ENCODE measurements around the gene LRWD1. TPM values are rescaled to one million over a fixed set of nuclear protein-coding genes. Genes with fewer than 3 reads are reported as not detected.
A peak's percentile ranks its signal among the peaks of the same experiment; 100 is the strongest.

Gene LRWD1
- total RNA-seq = 8.0 TPM

DNA sequence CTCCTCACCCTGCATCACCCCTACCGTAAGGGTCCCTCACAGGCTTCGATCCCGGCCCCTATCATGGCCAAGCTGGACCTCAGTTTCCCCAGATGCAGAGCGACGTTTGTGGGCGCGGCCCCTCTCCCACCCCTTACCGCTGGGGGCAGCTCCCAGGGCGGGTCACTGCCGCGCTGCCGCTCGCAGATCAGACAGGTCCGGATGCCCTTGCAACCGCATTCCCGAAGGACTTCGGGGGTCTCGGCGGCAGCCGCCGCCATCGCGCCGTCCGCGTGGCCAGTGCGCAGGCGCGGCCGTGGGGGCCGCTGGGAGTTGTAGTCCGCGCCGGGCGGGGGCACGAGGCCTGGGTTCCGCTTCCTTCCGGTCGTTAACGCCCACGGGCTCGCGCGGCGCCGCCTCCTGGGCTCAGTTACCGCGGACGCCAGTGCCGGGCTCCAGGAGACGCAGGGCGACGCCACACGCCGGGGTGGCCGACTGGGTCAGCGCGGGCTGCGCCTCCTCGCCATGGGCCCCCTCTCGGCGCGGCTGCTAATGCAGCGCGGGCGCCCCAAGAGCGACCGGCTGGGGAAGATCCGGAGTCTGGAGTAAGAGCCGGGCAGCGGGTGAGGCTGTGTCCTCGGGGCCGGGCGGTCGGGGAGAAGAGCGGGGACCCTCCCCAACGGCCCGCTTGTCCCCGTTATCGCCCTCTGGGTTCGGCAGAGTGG lies at the start of gene LRWD1, which contains the start of gene ALKBH4:
TSS of gene LRWD1 (plus strand) at position 408 of the 704 bp plus-strand sequence. CDS start at position 505, 97 bp downstream.
TSS of gene ALKBH4 (minus strand) at position 287 of the 704 bp plus-strand sequence. CDS start at position 260, 27 bp downstream.
- peak; percentile 87 for DNase-seq

DNA sequence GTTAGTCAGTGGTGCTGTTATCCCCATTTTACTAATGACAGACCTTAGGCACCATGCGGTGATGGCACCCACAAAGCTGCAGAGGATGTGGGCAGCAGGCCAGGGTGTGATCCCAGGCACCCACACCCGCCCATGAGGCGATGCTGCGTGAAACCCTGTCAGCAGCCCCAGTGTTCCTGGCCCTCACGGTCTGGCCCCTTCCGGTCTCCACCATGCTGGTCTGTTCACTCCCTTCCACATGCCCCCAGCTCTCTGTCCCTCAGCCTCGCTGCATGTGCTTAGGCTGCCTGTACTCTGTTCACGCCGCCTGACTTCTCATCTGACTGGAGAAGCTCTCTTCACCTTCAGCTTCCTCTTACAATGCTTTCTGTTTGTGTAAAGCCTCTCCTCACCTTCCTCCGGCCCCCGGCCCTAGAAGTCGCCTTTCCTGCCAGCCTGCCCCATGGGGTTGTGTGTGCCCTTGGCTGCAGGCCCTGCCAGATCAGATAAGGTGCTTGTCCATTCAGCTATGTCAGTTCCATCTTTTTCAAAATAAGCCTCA lies 49.0 kb upstream of the LRWD1 start:
- DNase-seq = no peak

DNA sequence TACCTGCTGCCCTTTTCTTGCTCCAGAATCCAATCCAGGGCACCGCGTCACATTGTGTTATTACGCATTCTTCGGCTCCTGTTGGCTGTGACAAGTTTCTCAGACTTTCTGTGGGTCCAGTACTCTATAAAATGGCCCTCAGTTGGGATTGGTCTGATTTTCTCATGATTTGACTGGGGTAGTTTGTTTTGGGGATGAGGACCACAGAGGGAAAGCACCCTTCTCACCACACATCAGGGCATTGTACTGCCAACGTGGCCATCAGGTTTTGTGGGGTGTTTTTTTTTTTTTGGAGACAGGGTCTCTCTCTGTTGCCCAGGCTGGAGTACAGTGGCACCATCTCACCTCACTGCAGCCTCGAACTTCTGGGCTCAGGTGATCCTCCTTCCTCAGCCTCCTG lies 48.4 kb upstream of the LRWD1 start:
- DNase-seq = no peak

DNA sequence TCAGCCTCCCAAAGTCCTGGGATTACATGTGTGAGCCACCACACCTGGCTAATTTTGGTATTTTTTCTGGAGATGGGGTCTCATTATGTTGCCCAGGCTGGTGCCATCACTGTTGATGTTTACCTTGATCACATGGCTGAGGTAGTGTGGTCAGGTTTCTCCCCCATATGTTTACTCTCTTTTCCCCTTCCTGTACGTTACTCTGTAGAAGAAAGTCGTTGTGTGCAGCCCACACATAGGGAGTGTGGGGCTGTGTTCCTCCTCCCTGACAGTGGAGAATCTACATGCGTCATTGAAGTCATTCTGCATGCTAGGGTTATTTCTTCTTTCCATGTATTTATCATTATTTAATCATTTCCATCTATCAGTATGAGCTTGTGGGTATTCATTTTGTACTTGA lies 47.7 kb upstream of the LRWD1 start:
- DNase-seq = no peak

DNA sequence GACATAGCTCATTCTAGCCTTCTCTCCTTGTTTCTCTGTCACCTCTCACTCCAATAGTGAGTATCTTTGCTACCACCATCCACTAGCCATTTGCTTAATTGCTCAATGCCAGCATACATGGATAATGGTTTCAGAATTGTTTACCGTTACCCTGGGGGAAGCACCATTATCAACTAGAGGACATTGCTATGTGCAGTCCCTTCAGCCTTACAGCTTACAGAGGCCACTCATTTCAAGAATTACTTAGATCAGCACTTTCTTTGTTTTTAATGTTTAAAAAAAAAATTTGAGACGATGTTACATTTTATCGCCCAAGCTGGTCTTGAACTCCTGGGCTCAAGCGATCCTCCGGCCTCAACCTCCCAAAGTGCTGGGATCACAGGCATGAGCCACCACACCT lies 46.2 kb upstream of the LRWD1 start:
- DNase-seq = no peak

DNA sequence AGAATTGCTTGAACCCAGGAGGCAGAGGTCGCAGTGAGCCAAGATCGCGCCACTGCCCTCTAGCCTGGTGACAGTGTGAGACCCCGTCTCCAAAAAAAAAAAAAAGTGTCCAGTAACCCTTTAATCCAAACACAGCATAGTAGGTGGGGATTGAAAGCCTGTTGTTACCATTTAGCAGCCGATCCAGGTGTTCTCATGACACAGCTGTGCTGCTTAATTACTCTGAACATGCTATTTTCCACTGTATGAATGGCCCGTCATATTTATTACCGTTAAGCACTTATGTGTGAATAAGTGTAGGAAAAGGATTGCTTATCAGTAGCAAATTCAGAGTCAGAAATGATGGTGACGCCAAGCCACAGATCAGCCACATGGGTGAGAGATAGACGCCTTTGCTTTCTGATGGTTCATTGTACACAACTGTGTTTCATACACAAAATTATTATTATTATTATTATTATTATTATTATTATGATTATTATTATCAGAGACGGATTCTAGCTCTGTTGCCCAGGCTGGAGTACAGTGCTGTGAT lies 43.0 kb upstream of the LRWD1 start:
- no peak for DNase-seq

DNA sequence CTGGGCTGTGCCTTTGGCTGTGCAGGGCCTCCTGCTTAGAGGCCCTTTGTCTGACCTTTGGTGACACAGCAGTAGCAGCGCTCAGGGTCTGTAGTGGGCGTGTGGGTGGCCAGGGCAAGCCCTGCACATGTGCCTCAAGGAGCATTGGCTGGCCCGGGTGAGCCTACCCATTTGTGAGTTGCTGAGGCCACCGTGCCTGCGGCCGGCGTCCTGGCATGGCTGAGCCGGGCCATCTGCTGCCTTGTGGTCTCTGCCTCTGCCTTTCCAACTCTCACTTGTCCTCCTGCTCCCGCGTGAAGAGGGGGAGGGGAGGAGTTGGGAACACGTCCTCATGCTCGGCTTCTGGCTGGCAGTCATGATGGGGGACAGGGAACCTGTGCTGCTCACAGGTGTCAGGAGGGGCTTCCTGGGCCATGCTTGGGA lies 40.6 kb upstream of the LRWD1 start:
- DNase-seq = no peak

DNA sequence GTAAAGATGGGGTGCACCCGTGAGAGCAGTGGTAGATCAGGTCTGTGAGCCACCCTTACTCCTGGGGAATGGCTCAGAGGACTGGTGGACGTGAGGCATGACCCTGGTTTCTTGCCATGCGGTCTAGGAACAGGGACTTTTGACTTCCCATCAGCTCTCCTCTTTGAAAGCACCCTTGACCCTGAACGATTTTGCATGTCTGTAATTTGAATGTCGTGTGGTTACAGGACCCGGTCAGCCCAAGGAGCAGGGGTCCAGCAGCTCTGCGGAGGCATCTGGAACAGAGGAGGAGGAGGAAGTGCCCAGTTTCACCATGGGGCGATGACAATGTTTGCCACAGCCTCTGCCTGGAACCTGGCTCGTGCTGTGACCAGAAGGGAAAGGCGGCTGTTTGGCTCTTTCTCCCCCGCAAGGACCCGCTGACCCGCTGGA lies 40.0 kb upstream of the LRWD1 start:
- DNase-seq = no peak

DNA sequence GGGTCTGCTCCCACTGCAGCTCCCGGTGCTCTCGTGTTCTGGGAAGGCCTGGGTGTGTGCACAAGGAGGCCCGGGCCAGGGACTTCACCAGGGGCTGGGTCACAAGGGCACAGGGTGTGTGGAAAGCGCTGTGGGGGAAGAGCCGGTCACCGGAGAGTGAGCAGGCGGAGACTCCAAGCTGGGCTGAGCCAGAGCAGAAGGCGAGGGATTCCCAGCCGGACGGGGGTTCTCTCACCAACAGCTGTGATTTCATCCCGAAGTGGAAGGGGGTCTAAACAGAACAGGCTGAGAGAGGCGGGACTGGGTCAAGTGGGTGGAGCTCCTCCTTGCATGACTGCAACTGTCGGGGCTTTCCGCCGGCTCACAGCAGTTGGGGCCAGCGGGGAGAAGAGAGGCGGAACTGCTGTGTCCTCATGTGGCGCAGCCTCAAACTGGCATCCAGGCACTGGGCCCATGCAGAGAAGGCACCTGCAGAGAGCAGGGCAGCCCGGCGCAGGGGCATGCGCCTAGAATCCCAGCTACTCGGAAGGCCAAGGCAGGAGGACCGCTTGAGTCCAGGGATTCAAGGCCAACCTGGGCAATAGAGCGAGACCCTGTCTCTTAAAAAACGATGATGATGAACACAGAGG lies 39.0 kb upstream of the LRWD1 start:
- DNase-seq = no peak

DNA sequence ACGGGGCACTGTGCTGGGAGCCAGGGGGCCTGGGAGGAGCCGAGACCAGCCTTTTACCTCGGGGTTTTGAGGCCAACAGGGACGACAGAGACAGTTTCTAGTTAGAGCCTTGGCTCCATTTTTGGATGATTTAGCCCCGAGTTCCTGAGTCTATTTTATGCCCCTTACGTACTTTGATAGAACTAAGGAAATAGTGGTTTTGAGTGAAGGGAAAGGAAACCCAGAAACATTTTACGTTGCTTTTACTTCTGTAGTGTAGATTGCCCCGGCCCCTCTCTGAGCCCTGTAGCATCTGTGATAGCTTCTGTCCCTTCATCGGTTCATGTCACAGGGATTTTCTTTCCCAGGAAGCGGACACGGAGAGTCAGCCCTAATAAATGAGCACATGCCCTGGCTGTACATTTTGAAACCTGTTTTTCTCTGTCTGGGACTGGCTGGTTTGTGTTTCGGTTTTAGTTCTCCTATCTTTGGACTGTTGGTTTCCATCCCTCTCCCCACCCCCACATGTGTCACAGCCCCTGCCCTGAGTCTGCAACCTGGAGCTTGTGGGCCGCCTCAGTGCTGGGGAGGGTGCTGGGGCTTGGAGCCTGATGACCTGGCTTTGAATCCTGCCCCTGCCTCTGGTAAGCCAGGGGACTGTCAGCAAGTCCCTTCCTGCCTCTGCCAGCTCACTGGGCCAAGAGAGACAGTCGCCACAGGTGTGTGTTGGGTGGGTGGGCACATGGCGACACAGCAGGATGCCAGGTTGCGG lies 38.3 kb upstream of the LRWD1 start:
- DNase-seq = no peak

DNA sequence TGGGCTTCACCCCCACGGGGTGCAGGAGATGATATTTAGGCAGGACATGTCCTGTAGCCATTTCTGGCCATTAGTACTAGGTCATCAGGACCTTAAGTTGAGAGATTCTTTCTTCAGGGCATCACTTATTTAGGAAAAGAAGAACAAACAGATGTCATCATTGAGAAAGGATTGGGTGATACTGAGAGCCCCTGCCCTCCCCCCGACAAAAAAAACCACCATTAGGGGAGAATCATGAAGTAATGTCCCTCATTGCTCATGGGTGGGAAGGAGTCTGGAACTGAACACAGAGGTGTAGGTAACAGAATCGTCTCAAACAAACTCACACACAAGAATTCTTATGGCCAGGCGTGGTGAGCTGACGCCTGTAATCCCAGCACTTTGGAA lies 37.8 kb upstream of the LRWD1 start:
- no peak for DNase-seq

DNA sequence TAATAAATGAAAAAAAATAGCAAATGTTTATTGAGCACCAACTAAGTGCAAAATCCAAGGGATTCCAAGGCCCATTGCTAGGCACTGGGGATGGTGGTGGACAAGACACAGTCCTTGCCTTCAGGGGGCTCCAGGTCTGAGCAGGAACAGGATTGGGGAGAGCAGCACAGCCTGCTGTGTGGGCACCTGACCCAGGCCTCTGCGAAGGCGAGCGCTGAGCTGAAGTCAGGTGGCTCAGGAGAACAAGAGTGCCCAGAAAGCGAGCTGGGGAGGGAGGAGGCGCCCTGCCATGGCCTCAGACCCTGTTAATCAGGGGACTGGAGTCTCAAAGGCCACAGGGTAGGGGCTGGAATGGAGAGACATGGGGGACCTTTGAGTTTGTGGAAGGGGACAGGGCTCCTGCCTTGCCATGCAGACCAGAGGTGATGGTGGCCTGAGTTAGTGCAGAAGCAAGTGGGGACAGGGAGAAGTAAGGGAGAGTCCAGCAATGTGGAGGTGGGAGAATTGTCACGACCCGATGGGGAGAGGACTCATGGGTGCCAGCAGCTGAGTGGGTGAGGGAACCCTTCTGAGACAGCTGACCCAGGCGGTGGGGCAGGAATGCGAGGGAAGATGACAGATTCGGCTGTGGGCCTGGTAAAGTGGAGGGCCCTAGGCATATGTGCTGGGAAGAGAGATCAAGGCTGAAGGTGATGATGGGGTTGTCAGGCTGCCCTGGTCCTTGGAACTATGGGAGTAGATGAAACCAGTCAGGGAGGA lies 35.5 kb upstream of the LRWD1 start:
- DNase-seq = no peak

DNA sequence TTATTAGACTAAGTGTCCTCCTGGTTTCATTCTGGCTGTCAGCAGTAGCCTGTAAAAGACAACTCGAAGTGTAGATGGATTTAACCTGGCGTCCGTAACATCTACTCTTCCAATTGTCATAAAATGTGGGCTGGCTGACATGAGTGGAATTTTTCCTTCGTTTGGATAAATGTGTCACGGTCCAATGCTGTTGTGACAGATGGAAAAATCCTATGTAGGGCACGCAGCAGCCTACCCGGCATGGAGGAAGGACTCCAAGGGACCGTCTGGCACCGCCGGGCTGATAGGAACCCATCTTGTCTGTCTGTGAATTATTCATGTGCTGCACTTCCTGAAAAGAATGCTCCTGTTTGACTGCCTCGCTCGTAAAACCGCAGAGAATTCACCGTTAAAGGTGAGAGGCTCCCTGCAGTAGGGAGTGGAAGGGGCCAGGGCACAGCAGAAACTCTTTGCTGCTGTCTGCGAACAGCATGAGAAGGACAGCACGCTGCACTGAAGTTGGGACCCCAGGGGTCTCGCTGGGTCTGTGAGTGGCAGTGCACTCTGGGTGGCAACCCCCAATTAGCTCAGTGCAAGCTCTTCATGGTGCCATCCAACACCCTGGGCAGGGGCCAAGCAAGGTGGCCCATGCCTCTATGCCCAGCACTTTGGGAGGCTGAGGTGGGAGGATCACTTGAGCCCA lies 33.0 kb upstream of the LRWD1 start:
- no peak for DNase-seq

DNA sequence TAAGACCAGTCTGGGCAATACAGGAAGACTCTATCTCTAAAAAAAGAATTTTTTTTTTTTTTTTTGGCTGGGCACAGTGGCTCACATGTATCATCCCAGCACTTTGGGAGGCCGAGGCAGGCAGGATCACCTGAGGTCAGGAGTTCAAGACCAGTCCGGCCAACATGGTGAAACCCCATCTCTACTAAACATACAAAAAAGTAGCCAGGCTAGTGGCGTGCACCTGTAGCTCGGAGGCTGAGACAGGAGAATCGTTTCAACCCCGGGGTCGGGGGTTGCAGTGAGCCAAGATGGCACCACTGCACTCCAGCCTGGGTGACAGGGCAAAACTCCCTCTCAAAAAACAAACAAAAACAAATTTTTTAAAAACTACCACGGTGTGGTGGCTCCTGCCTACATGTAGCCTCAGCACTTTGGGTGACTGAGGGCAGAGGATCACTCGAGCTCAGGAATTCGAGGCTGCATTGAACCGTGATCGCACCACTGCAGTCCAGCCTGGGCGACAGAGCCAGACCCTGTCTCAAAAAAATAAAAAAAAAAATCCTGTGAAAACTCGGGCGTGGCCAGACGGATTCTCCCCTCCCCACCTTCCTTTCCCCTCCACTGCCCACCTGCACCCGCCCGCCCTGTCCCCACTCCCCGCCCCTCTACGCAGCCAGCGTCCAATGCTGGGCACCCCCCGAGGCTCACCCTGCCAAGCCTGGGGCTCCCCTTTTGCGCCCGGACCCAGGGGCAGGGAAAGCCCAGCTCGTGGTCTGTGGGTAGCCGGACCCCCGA lies 32.2 kb upstream of the LRWD1 start:
- DNase-seq = peak; percentile 5

DNA sequence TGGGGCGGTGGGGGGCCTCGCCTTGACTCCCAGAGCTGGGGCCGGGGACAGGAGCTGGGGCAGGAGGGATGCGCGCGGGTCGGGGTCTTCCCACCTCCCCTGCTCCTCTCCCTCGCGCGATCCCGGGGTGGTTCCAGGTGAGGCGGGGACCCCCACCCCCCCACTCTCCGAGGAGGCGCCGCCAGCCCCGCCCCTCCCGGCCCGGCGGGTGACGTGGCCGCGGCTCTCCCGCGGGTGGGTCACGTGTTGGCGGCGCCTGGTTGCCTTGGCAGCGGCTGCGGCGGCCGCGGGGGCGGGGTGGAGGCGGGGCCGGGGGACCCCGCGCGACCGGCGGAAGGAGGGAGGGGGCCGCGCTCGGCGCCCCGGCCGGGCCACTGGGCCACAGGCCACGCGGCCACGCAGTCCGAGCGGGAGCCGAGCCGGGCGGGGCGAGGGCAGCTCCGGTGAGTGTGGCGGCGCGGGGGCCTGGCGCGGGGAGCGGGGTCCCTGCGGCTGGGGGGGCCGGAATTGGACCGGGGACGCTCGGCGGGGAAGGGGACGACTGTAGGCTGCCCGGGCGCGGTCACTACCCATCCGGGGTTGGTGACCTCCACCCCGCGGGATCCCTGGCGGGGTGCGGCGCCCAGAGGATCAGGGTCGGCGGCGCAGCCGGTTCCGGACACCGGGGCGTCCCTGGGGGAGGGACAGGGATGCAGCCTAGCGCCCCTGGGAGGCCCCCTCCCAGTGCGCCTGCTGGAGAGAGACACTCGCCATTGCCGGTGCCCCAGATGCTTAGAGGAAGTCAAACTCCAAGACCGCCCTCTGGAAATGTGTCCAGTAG lies 31.4 kb upstream of the LRWD1 start, which contains the start of gene ORAI2:
TSS of gene ORAI2 (plus strand) at position 357 of the 820 bp plus-strand sequence. CDS start 5,382 bp downstream, outside the sequence.
- peak; percentile 27 for DNase-seq

DNA sequence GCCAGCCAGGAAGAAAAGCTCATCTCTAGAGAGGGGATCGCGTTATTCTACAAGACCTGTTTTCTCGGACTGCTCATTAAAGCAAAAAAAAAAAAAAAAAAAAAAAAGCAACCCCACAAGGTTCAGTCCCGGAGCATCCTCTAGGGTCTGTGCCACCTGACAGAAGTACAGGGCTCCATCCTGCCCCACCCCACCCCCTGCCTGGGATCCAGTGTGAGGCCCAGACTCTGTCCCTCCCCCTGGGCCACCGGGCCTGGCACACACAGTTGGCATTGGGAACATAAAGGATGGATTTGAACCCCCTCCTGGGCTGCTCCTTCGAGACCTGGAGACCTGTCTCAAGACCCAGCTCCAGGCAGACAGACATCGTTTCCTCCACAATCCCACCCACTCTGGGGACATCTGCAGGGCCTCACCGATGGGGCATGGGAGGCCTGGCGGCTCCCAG lies 30.7 kb upstream of the LRWD1 start:
- no peak for DNase-seq

DNA sequence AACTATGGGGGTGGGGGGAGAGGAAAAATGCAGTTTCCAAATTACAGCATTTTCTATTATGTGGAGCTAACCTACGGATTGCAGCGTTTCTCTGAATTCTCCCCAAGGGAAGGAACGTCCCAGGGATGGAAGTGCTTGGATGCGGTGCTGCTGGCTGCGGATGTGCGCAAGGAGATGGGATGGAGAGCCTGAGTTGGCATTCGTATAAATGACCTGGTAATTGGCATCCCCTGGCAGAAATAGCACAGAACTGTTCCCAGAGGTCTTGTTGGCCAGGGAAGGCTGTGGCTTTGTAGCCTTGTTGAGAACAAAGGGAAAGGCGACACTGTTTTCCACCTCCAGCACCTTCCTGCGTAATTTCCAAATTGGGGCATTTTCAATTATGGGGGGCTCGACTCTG lies 28.7 kb upstream of the LRWD1 start:
- no peak for DNase-seq

DNA sequence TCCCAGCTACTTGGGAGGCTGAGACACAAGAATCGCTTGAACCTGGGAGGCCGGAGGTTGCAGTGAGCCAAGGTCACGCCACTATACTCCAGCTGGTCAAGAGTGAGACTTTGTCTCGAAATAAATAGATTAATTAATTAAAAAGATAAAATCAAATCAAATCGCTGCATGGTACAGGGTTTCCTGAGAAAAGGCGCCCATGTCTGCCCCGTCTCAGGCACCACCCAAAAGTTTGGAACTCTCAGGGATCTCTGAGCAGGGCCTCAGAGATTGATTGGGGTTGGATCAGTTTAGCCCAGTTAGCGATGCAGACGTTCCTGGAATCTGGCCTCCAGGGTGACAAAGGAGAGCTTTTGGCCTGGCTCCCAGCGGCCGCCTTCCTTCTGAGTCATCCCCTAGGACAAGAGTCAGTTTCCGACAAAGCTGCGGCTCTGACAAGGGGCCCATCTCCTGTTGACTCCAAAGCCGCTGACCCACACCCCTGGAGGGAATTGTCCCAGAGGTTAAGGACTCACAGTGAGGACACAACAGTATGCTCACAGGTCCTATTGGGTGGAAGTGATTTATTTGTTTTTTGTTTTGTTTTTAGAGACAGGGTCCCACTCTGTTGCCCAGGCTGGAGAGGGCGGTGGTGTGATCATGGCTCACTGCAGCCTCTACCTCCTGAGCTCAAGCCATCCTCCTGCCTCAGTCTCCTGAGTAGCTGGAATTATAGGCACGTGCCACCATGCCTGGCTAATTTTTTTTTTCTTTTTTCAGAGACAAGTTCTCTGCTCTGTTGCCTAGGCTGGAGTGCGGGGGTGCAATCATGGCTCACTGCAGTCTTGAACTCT lies 24.6 kb upstream of the LRWD1 start:
- DNase-seq = no peak
